ENCODE data around the gene SPOP.

Gene SPOP

DNA sequence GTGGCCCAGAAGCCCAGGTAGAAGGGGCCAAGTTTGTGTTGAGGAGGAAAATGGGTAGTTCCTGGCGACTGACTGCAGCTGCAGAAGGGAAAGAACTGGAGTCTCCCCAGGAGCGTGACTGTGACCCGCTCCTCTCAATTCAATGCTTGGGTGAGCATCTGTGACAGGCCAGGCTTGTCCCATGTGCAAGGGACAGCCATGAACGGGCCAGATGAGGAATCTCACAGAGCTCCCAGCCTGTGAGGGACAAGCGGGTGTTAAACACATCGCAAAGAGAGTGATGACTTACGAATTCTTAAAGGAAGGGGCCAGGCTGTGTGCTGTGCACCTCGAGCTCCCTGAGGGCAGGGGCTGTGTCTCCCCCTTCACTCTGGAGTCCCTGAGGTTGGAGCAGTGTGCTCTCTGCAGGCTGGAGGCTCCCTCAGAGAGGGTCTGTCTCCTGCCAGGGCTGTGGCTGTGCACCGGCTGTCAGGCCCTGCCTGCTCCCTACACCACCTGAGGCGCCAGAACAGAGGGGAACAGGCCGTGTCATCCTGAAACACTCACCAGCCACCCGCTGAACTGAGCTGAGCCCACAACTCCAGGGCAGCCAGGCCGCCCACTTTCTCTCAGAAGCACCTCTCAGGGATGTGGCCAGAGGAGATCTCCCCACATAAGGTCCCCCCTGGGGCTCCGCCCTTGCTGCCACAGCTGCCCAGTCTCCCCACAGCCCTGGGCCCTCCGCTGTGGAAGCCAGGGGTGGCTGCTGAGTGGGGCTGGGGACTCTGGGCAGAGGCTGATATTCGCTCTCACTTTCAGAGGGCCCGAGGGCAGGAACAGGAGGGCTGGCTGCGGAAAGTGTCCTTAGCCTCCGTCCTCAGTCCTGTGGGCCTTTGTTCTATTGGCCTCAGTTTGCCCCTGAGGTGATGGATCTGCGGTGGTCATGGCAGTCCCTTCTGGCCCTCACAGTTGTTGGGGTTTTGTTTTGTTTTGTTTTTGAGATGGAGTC lies 127.9 kb downstream of the SPOP start:
- DNase-seq (ENCODE audit: low read depth) = no peak

- DNase-seq (ENCODE audit: low read depth) = no peak
Measured at GRCh38 chr17:49549311-49549605, 128.6 kb downstream of the SPOP start.
